Trophoblast cell (in vitro differentiated cells and primary cell): ENCODE measurements around the gene PSG1.
A peak's percentile ranks its signal among the peaks of the same experiment; 100 is the strongest.
"Not testable (repeated sequence)": the region's sequence is repeated elsewhere in the genome, so short reads cannot be mapped to it uniquely, and the experiment has no call there.

Source experiments
- DNase-seq, 2 donors: peaks; one replicate each; pipeline ENCODE4 v3.0.0-alpha.2; 2016
- H2AFZ ChIP-seq: 2 replicates; pipeline ENCODE4 v1.6.1; 2013; ENCODE audit warnings: low read length, moderate library complexity, mild to moderate bottlenecking; ENCODE audit not compliant: insufficient read depth, poor library complexity
- H2AK5ac ChIP-seq: 2 replicates; pipeline ENCODE4 v1.6.1; 2013; ENCODE audit warnings: mild to moderate bottlenecking, low read length
- H2BK120ac ChIP-seq: 2 replicates; pipeline ENCODE4 v1.6.1; 2013; ENCODE audit warnings: low read length, mild to moderate bottlenecking, moderate library complexity; ENCODE audit not compliant: insufficient read depth, poor library complexity
- H2BK12ac ChIP-seq: 2 replicates; pipeline ENCODE4 v1.6.1; 2013; ENCODE audit warnings: mild to moderate bottlenecking, low read length, moderate library complexity
- H2BK5ac ChIP-seq: 2 replicates; pipeline ENCODE4 v1.6.1; 2013; ENCODE audit warnings: low read length, low read depth, moderate library complexity, mild to moderate bottlenecking; ENCODE audit not compliant: poor library complexity
- H3K14ac ChIP-seq: 2 replicates; pipeline ENCODE4 v1.6.1; 2013; ENCODE audit warnings: mild to moderate bottlenecking, low read length
- H3K18ac ChIP-seq: 2 replicates; pipeline ENCODE4 v1.6.1; 2013; ENCODE audit warnings: mild to moderate bottlenecking, low read length
- H3K23ac ChIP-seq: 2 replicates; pipeline ENCODE4 v1.6.1; 2013; ENCODE audit warnings: low read length
- H3K27ac ChIP-seq: 2 replicates; pipeline ENCODE4 v1.5.1; 2013; ENCODE audit warnings: low read depth, mild to moderate bottlenecking, inconsistent platforms, low read length, moderate library complexity
- H3K27me3 ChIP-seq: 2 replicates; pipeline ENCODE4 v1.6.1; 2013; ENCODE audit warnings: inconsistent platforms, mild to moderate bottlenecking, low read length, moderate library complexity; ENCODE audit not compliant: insufficient read depth
- H3K36me3 ChIP-seq, 2 experiments: 1 replicate in 1 of 2; 2 replicates in 1 of 2; pipeline ENCODE4 v1.6.1; 2013; ENCODE audit warnings: low read length in 2 of 2, mild to moderate bottlenecking in 2 of 2, moderate library complexity in 1 of 2; ENCODE audit not compliant: insufficient read depth in 2 of 2, control insufficient read depth in 1 of 2
- H3K4ac ChIP-seq: 2 replicates; pipeline ENCODE4 v1.6.1; 2013; ENCODE audit warnings: low read depth, mild to moderate bottlenecking, low read length, moderate library complexity
- H3K4me1 ChIP-seq, 2 experiments: 1 replicate in 1 of 2; 2 replicates in 1 of 2; pipeline ENCODE4 v1.6.1; 2013; ENCODE audit warnings: low read length in 2 of 2, mild to moderate bottlenecking in 2 of 2, moderate library complexity in 1 of 2; ENCODE audit not compliant: insufficient read depth in 2 of 2, control insufficient read depth in 1 of 2
- H3K4me2 ChIP-seq: 2 replicates; pipeline ENCODE4 v1.6.1; 2013; ENCODE audit warnings: inconsistent platforms, mild to moderate bottlenecking, low read length, moderate library complexity
- H3K4me3 ChIP-seq: 2 replicates; pipeline ENCODE4 v1.5.1; 2013; ENCODE audit warnings: mild to moderate bottlenecking, low read depth, low read length, inconsistent platforms
- H3K79me1 ChIP-seq: one replicate; pipeline ENCODE4 v1.6.1; 2013; ENCODE audit warnings: low read length
- H3K79me2 ChIP-seq: 2 replicates; pipeline ENCODE4 v1.6.1; 2013; ENCODE audit warnings: low read length, mild to moderate bottlenecking; ENCODE audit not compliant: control insufficient read depth, insufficient read depth, poor library complexity
- H3K9ac ChIP-seq: 2 replicates; pipeline ENCODE4 v1.6.1; 2013; ENCODE audit warnings: mild to moderate bottlenecking, low read length
- H3K9me3 ChIP-seq: 2 replicates; pipeline ENCODE4 v1.6.1; 2013; ENCODE audit warnings: low read depth, mild to moderate bottlenecking, control low read depth, inconsistent platforms, low read length; ENCODE audit not compliant: insufficient read depth
- H4K12ac ChIP-seq: 2 replicates; pipeline ENCODE4 v1.6.1; 2013; ENCODE audit warnings: low read depth, mild to moderate bottlenecking, low read length, moderate library complexity
- H4K8ac ChIP-seq: 2 replicates; pipeline ENCODE4 v1.6.1; 2013; ENCODE audit warnings: low read depth, mild to moderate bottlenecking, low read length, moderate library complexity
- H4K91ac ChIP-seq: one replicate; pipeline ENCODE4 v1.6.1; 2013; ENCODE audit warnings: low read depth, mild to moderate bottlenecking, low read length, moderate library complexity
- WGBS: extraction: QIAGEN DNeasy Blood & Tissue Kit; methylation state at CpG from one replicate; pipeline ENCODE4 v1.1.7; 2013; ENCODE audit warnings: missing lambda C conversion rate; ENCODE audit not compliant: insufficient read length, insufficient coverage; ENCODE audit errors: extremely low coverage; 5-methylcytosine and 5-hydroxymethylcytosine counted together

PSG1 gene

DNA sequence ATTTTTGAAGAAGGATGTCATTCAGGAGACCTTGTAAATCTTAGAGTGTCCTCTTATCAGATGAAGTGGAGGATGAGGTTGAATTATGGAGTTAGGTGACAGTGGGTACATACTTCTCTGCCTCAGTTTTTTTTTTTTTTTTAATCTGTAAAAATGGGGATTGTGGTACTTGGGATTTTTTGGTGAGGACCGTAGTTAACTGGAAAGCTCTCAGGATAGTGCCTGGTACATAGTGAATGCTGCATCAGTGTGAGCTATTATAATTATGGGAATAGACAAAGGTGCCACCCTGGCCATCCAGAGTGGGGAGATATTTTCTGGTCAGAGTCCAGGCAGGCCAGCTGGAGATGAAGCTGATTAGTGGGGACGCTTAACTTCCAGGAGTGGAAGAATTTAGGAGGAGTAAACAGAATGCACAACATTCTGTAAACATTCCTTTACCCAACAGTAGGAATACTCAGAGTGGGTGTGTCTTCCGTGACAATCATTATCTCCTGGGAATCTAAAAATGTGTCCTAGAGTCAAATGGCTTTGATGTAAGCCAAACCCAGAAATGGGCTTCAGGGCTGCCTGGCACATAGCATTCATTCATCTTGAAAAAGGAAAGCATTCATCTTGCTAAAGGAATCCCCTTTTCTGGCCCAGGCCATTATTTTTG lies 47.4 kb downstream of the PSG1 start:
- H3K79me2 ChIP-seq, H3K4ac ChIP-seq, H3K4me3 ChIP-seq, H3K27me3 ChIP-seq, H3K4me1 ChIP-seq, H4K91ac ChIP-seq, H2BK5ac ChIP-seq, H4K8ac ChIP-seq, H2BK12ac ChIP-seq, H3K9me3 ChIP-seq, H2AFZ ChIP-seq, H3K14ac ChIP-seq, H3K4me2 ChIP-seq, H2AK5ac ChIP-seq, H3K9ac ChIP-seq, H3K18ac ChIP-seq, H3K36me3 ChIP-seq, H3K79me1 ChIP-seq, H3K27ac ChIP-seq, H4K12ac ChIP-seq, H3K23ac ChIP-seq, H2BK120ac ChIP-seq: not testable (repeated sequence)
- WGBS, result no CpG with 5 or more reads among the region's 3 CpGs
- peak; percentile 40 to 82 for DNase-seq

DNA sequence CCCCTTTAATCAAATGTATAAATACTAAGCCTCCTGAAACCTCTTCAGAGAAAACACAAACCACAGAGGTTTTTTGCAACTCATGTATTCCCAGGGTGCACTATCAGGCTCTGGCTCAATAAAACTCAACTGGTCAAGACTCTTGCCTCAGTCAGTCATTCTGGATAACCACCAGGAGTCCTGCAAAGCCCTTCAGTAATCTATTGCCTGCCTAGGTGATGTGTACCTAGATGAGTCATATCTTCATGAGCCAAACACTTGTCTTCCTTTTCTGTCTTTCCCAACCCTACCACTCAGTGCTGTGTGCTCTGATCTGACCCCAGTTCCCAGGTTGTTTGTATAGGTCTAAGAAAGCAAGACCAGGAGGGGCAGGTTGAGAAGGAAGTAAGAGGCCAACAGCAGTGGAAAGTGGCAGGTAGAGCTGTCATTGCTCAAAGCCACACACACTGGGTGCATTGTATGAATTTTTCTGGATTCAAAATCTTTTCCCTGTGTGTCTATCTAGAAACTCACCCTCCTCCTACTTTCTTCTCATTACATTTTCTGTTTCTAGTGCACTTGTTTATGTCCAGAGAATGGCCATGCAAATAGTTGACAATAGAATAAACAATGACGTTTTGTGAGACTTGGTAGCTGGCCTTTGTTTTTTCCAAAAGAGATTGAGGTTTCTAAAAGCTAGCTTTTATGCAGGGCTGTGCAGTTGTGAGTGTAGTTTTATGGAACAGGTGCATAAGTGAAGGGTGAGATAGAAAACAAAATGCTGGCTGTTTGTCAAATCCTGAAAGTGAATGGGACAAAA lies 48.1 kb downstream of the PSG1 start:
- H3K79me1 ChIP-seq, result no peaks in the 10 kb centered on the region
- H3K9me3 ChIP-seq, result peaks cover 3% of the 10 kb centered on the region
- no peak overlapping the region for H2BK5ac ChIP-seq
- no peak overlapping the region for H3K4ac ChIP-seq
- no peak overlapping the region for H2AFZ ChIP-seq
- no peak overlapping the region for H3K23ac ChIP-seq
- H3K4me3 ChIP-seq, result no peak overlapping the region
- no peak overlapping the region for H3K18ac ChIP-seq
- no peaks in the 10 kb centered on the region for H3K36me3 ChIP-seq
- no peaks in the 10 kb centered on the region for H3K4me1 ChIP-seq
- DNase-seq, result peak; percentile 26 to 43
- no peak overlapping the region for H2AK5ac ChIP-seq
- no peak overlapping the region for H4K8ac ChIP-seq
- H2BK120ac ChIP-seq, result no peak overlapping the region
- no peak overlapping the region for H4K91ac ChIP-seq
- no peak overlapping the region for H3K27ac ChIP-seq
- no peak overlapping the region for H2BK12ac ChIP-seq
- H3K9ac ChIP-seq, result no peak overlapping the region
- no peaks in the 10 kb centered on the region for H3K79me2 ChIP-seq
- WGBS, result no CpG with 5 or more reads among the region's 1 CpG
- H4K12ac ChIP-seq, result no peak overlapping the region
- no peak overlapping the region for H3K4me2 ChIP-seq
- no peak overlapping the region for H3K14ac ChIP-seq
- H3K27me3 ChIP-seq, result no peaks in the 10 kb centered on the region

DNA sequence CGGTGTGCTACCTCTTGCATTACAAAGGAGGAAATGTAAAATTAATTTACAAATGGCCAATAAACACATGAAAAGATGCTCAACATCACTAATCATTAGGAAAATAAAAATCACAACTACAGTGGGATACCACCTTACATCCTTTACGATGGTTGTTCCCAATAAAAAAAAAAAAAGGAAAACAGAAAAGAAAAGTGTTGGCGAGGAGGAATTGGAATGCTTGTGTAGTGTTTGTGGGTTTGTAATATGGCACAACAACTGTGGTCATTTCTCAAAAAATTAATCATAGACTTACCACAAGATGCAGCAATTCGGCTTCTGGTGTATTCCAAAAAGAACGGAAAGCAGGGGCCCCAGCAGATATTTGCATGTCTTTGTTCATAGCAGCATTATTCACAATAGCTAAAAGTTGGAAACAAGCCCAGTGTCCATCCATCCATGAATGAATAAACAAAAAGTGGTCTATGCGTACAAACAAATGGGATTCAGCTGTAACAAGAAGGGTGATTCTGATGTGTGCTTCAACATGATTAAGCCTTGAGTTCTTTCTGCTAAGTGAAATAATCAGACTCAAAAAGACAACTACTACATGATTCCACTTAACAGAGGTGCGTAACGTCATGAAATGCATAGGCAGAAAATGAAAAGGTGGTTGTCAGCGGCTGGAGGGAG lies 58.1 kb downstream of the PSG1 start:
- not testable (repeated sequence) for H2AFZ ChIP-seq, H3K23ac ChIP-seq, H2BK5ac ChIP-seq, H3K79me1 ChIP-seq, DNase-seq, H3K36me3 ChIP-seq, H3K4me1 ChIP-seq, H2AK5ac ChIP-seq, H4K12ac ChIP-seq, H3K9ac ChIP-seq, H3K18ac ChIP-seq, H3K4me3 ChIP-seq, H2BK120ac ChIP-seq, H4K8ac ChIP-seq, H3K27ac ChIP-seq, H4K91ac ChIP-seq, H3K14ac ChIP-seq, H3K4me2 ChIP-seq, H3K4ac ChIP-seq, H2BK12ac ChIP-seq, H3K79me2 ChIP-seq, H3K27me3 ChIP-seq
- peaks cover 24% of the 10 kb centered on the region for H3K9me3 ChIP-seq
- WGBS, result no CpG with 5 or more reads among the region's 9 CpGs

- not testable (repeated sequence) for H3K4me3 ChIP-seq, H2AK5ac ChIP-seq, H2AFZ ChIP-seq, H2BK12ac ChIP-seq, H2BK5ac ChIP-seq, H3K4ac ChIP-seq, H3K4me2 ChIP-seq, H3K36me3 ChIP-seq, H3K9ac ChIP-seq, H3K23ac ChIP-seq, H3K27me3 ChIP-seq, H4K8ac ChIP-seq, H3K27ac ChIP-seq, H3K4me1 ChIP-seq, H2BK120ac ChIP-seq, H3K14ac ChIP-seq, H4K91ac ChIP-seq, H4K12ac ChIP-seq, H3K79me2 ChIP-seq, H3K79me1 ChIP-seq, H3K18ac ChIP-seq
- DNase-seq, result peak; percentile 42 to 71
- H3K9me3 ChIP-seq, result peaks cover 21% of the 10 kb centered on the region
- WGBS, result no CpG with 5 or more reads among the region's 5 CpGs
These were observed 59.4 kb downstream of the PSG1 start for GRCh38 chr19:42819960-42820650.
